HL-60 (cell line): ENCODE data around the gene TIMP2.

Experiments used
- CTCF ChIP-seq: IDR thresholded peaks from one replicate; pipeline ENCODE4 v1.5.1; 2011; ENCODE audit warnings: low read length, control low read depth, inconsistent platforms; ENCODE audit not compliant: insufficient read depth
- GABPA ChIP-seq: IDR thresholded peaks from 2 replicates; pipeline ENCODE4 v1.6.1; 2012; ENCODE audit warnings: low read depth

- TF ChIP-seq CTCF: no peak
- TF ChIP-seq GABPA: no peak
Observed at GRCh38 chr17:78844301-78845005, 80.7 kb downstream of the TIMP2 start.
